Neural cell (in vitro differentiated cells): ENCODE measurements around the gene PLEKHM1. TPM values are rescaled to one million over a fixed set of nuclear protein-coding genes. Genes with fewer than 3 reads are reported as not detected.

Experiments
- H2AFZ ChIP-seq: fragments of 200-600, 300-800 bp; sonication (generic), shearing (Covaris generic); 2 replicates; pipeline ENCODE4 v1.6.0; 2014; ENCODE audit warnings: low read depth, mild to moderate bottlenecking, antibody characterized with exemption, low read length, moderate library complexity
- H3F3A ChIP-seq: fragments of 200-600 bp; shearing (Covaris generic); 2 replicates; pipeline ENCODE4 v1.6.1; 2016; ENCODE audit warnings: mild to moderate bottlenecking, moderate library complexity, mixed read lengths, antibody characterized with exemption, low read length; ENCODE audit not compliant: insufficient read depth, poor library complexity, severe bottlenecking
- H3K27ac ChIP-seq: fragments of 200-600, 300-800 bp; sonication (generic), shearing (Covaris generic); 2 replicates; pipeline ENCODE4 v1.5.1; 2014; ENCODE audit warnings: mild to moderate bottlenecking, low read length, moderate library complexity
- H3K27me3 ChIP-seq: fragments of 300-800, 200-600 bp; sonication (generic), shearing (Covaris generic); 2 replicates; pipeline ENCODE4 v1.6.0; 2014; ENCODE audit warnings: mild to moderate bottlenecking, low read depth, low read length, moderate library complexity; ENCODE audit not compliant: insufficient read depth
- H3K36me3 ChIP-seq: fragments of 300-800, 200-600 bp; sonication (generic), shearing (Covaris generic); 2 replicates; pipeline ENCODE4 v1.5.1; 2014; ENCODE audit warnings: mild to moderate bottlenecking, antibody characterized with exemption, low read length, moderate library complexity; ENCODE audit not compliant: insufficient read depth
- H3K4me2 ChIP-seq: fragments of 300-800, 200-600 bp; sonication (generic), shearing (Covaris generic); 2 replicates; pipeline ENCODE4 v1.6.0; 2014; ENCODE audit warnings: mild to moderate bottlenecking, low read length
- H3K4me3 ChIP-seq: fragments of 300-800, 200-600 bp; sonication (generic), shearing (Covaris generic); 2 replicates; pipeline ENCODE4 v1.5.1; 2014; ENCODE audit warnings: mild to moderate bottlenecking, low read length, moderate library complexity
- H3K79me2 ChIP-seq: fragments of 200-600 bp; shearing (Covaris generic); replicated peaks from 2 replicates; pipeline ENCODE4 v1.6.0; 2014; ENCODE audit warnings: mild to moderate bottlenecking, low read length, moderate library complexity; ENCODE audit not compliant: insufficient read depth
- H3K9ac ChIP-seq: fragments of 300-800, 200-600 bp; sonication (generic), shearing (Covaris generic); 2 replicates; pipeline ENCODE4 v1.6.1; 2016; ENCODE audit warnings: mild to moderate bottlenecking, low read length, mixed read lengths
- H3K9me2 ChIP-seq: fragments of 200-600 bp; shearing (Covaris generic); 2 replicates; pipeline ENCODE4 v1.6.1; 2016; ENCODE audit warnings: mild to moderate bottlenecking, low read length, mixed read lengths; ENCODE audit not compliant: insufficient read depth
- H3K9me3 ChIP-seq: fragments of 200-600, 300-800 bp; sonication (generic), shearing (Covaris generic); 2 replicates; pipeline ENCODE4 v1.6.1; 2016; ENCODE audit warnings: mild to moderate bottlenecking, mixed run types, low read length, moderate library complexity, mixed read lengths
- H4K20me1 ChIP-seq: fragments of 200-600 bp; shearing (Covaris generic); 2 replicates; pipeline ENCODE4 v1.6.1; 2016; ENCODE audit warnings: mild to moderate bottlenecking, mixed run types; ENCODE audit not compliant: insufficient read depth
- EP300 ChIP-seq: fragments of 450-650 bp; conservative IDR thresholded peaks from 2 replicates; pipeline ENCODE4 v1.6.1; 2014; ENCODE audit warnings: antibody characterized with exemption, mild to moderate bottlenecking, moderate library complexity; ENCODE audit not compliant: poor library complexity, severe bottlenecking
- EZH2 ChIP-seq: fragments of 200-600, 300-800 bp; shearing (Covaris generic), sonication (generic); IDR thresholded peaks from 2 replicates; pipeline ENCODE4 v1.6.1; 2014; ENCODE audit warnings: antibody characterized with exemption, low read length, borderline replicate concordance, mild to moderate bottlenecking; ENCODE audit not compliant: insufficient read depth, poor library complexity, severe bottlenecking
- MXI1 ChIP-seq: fragments of 450-650 bp; conservative IDR thresholded peaks from 2 replicates; pipeline ENCODE4 v1.6.1; 2014; ENCODE audit warnings: antibody characterized with exemption, mild to moderate bottlenecking; ENCODE audit not compliant: poor library complexity, severe bottlenecking
- POLR2AphosphoS5 ChIP-seq: IDR thresholded peaks from 2 replicates; pipeline ENCODE4 v1.6.1; 2012
- RAD21 ChIP-seq: fragments of 450-650 bp; conservative IDR thresholded peaks from 2 replicates; pipeline ENCODE4 v1.6.1; 2014; ENCODE audit warnings: antibody characterized with exemption, mild to moderate bottlenecking, moderate library complexity
- SMC3 ChIP-seq: fragments of 450-650 bp; conservative IDR thresholded peaks from 2 replicates; pipeline ENCODE4 v1.6.1; 2014; ENCODE audit warnings: antibody characterized with exemption, mild to moderate bottlenecking, moderate library complexity; ENCODE audit not compliant: poor library complexity
- TAF1 ChIP-seq: IDR thresholded peaks from 2 replicates; pipeline ENCODE4 v1.6.1; 2012; ENCODE audit warnings: low read depth
- polyA plus RNA-seq: library from polyadenylated mRNA; depleted of rRNA; stranded (reverse); fragments of >200 nt; gene quantifications from 2 replicates; pipeline ENCODE4 v1.2.3, GENCODE V29; 2014
- TF ChIP-seq, protein P1 (sequence below): fragments of 450-650 bp; IDR thresholded peaks from 2 replicates; pipeline ENCODE4 v1.5.1; 2014; ENCODE audit warnings: antibody characterized with exemption, mild to moderate bottlenecking, moderate library complexity; ENCODE audit not compliant: poor library complexity, severe bottlenecking
- TF ChIP-seq, protein P2 (sequence below): IDR thresholded peaks from 2 replicates; pipeline ENCODE4 v1.6.1; 2012; ENCODE audit warnings: borderline replicate concordance

Gene PLEKHM1
- polyA plus RNA-seq, 1 donor from 2014 or later, result 3.1 TPM

DNA sequence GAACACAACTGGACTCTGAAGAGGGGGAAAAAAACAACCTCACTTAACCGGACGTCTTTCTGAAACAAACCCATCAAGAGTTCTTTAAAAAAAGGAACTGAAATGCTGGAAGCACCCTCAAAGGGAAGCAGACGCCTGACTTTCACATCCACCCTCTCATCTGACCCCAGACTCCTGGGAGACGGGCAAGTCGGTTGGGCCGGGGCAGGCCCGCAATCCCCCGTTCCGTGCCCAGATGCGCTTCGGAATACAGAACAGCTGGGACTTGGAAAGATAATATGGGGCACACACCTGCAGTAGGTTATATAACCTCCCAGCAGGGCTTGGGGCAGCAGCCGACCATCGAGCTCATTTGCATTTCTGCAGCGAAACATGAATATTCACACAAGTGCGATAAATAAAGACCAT lies 61.6 kb downstream of the PLEKHM1 start:
- Histone ChIP-seq H2AFZ (no peak overlapping the region), H3F3A (no peaks in the 10 kb centered on the region), H3K4me2 (no peak overlapping the region), H3K9me3 (no peaks in the 10 kb centered on the region), H3K79me2 (no peaks in the 10 kb centered on the region), H3K9me2 (no peaks in the 10 kb centered on the region), H3K9ac (no peak overlapping the region), H3K27ac (no peak overlapping the region), H3K27me3 (peaks cover 71% of the 10 kb centered on the region), H3K4me3 (no peak overlapping the region), H4K20me1 (no peaks in the 10 kb centered on the region), H3K36me3 (no peaks in the 10 kb centered on the region)
- TF ChIP-seq EP300, result no peak

GRCh38 chr17:45428050-45428617 lies 62.4 kb downstream of the PLEKHM1 start:
- peaks cover 64% of the 10 kb centered on the region for H3K27me3 ChIP-seq
- no peaks in the 10 kb centered on the region for H3K9me2 ChIP-seq
- H3K9me3 ChIP-seq, result no peaks in the 10 kb centered on the region
- peak overlapping the region; percentile 3 for H3K4me3 ChIP-seq
- no peaks in the 10 kb centered on the region for H3K36me3 ChIP-seq
- H3K9ac ChIP-seq, result no peak overlapping the region
- H3K27ac ChIP-seq, result no peak overlapping the region
- no peaks in the 10 kb centered on the region for H4K20me1 ChIP-seq
- H2AFZ ChIP-seq, result no peak overlapping the region
- H3K4me2 ChIP-seq, result no peak overlapping the region
- no peaks in the 10 kb centered on the region for H3F3A ChIP-seq
- TF ChIP-seq, protein P1, sequence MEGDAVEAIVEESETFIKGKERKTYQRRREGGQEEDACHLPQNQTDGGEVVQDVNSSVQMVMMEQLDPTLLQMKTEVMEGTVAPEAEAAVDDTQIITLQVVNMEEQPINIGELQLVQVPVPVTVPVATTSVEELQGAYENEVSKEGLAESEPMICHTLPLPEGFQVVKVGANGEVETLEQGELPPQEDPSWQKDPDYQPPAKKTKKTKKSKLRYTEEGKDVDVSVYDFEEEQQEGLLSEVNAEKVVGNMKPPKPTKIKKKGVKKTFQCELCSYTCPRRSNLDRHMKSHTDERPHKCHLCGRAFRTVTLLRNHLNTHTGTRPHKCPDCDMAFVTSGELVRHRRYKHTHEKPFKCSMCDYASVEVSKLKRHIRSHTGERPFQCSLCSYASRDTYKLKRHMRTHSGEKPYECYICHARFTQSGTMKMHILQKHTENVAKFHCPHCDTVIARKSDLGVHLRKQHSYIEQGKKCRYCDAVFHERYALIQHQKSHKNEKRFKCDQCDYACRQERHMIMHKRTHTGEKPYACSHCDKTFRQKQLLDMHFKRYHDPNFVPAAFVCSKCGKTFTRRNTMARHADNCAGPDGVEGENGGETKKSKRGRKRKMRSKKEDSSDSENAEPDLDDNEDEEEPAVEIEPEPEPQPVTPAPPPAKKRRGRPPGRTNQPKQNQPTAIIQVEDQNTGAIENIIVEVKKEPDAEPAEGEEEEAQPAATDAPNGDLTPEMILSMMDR, result peak; percentile 92
- TF ChIP-seq SMC3, result peak; percentile 85
- TF ChIP-seq, protein P2, sequence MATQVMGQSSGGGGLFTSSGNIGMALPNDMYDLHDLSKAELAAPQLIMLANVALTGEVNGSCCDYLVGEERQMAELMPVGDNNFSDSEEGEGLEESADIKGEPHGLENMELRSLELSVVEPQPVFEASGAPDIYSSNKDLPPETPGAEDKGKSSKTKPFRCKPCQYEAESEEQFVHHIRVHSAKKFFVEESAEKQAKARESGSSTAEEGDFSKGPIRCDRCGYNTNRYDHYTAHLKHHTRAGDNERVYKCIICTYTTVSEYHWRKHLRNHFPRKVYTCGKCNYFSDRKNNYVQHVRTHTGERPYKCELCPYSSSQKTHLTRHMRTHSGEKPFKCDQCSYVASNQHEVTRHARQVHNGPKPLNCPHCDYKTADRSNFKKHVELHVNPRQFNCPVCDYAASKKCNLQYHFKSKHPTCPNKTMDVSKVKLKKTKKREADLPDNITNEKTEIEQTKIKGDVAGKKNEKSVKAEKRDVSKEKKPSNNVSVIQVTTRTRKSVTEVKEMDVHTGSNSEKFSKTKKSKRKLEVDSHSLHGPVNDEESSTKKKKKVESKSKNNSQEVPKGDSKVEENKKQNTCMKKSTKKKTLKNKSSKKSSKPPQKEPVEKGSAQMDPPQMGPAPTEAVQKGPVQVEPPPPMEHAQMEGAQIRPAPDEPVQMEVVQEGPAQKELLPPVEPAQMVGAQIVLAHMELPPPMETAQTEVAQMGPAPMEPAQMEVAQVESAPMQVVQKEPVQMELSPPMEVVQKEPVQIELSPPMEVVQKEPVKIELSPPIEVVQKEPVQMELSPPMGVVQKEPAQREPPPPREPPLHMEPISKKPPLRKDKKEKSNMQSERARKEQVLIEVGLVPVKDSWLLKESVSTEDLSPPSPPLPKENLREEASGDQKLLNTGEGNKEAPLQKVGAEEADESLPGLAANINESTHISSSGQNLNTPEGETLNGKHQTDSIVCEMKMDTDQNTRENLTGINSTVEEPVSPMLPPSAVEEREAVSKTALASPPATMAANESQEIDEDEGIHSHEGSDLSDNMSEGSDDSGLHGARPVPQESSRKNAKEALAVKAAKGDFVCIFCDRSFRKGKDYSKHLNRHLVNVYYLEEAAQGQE, result no peak
- no peak for TF ChIP-seq TAF1
- peak; percentile 71 for TF ChIP-seq RAD21
- TF ChIP-seq EZH2, result no peak
- no peak for TF ChIP-seq MXI1
- peak; percentile 8 for TF ChIP-seq POLR2AphosphoS5
- TF ChIP-seq EP300, result no peak
- H3K79me2 ChIP-seq, result no peaks in the 10 kb centered on the region
